ENCODE data around the gene OSTM1.
"Not testable (repeated sequence)": the region's sequence is repeated elsewhere in the genome, so short reads cannot be mapped to it uniquely, and the experiment has no call there.

DNA sequence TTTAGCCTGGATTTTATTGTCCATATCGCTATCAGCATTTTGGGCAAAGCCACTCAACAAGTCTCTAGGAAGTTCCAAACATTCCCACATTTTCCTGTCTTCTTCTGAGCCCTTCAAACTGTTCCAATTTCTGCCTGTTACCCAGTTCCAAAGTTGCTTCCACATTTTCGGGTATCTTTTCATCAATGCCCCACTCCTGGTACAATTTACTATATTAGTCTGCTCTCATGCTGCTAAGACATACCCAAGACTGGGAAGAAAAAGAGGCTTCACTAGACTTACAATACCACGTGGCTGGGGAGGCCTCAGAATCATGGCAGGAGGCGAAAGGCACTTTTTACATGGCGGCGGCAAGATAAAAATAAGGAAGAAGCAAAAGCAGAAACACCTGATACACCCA lies 58.3 kb downstream of the OSTM1 start:
- TF ChIP-seq, protein P1, sequence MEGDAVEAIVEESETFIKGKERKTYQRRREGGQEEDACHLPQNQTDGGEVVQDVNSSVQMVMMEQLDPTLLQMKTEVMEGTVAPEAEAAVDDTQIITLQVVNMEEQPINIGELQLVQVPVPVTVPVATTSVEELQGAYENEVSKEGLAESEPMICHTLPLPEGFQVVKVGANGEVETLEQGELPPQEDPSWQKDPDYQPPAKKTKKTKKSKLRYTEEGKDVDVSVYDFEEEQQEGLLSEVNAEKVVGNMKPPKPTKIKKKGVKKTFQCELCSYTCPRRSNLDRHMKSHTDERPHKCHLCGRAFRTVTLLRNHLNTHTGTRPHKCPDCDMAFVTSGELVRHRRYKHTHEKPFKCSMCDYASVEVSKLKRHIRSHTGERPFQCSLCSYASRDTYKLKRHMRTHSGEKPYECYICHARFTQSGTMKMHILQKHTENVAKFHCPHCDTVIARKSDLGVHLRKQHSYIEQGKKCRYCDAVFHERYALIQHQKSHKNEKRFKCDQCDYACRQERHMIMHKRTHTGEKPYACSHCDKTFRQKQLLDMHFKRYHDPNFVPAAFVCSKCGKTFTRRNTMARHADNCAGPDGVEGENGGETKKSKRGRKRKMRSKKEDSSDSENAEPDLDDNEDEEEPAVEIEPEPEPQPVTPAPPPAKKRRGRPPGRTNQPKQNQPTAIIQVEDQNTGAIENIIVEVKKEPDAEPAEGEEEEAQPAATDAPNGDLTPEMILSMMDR (IDR thresholded peaks at IDR 0.05; ENCODE audit: poor library complexity, severe bottlenecking) = not testable (repeated sequence)
- not testable (repeated sequence) for TF ChIP-seq RAD21 (conservative IDR thresholded peaks at IDR 0.05)

Measured in neural cell (in vitro differentiated cells).